ENCODE measurements around the gene WDFY3. TPM values are rescaled to one million over a fixed set of nuclear protein-coding genes. Genes with fewer than 3 reads are reported as not detected.

Gene WDFY3
- total RNA-seq, 1 experiment from 2014 or later = 42.7 TPM

- H3K27me3 Mint-ChIP-seq (ENCODE audit: insufficient read depth, unreplicated experiment) = no peaks in the 10 kb centered on the region
- ChIA-PET POLR2A (no interaction called here), CTCF (interaction anchor here (0.6 to 1.8 kb wide), 6 partner anchors 9 to 221 kb away, joined by 3 to 8 read pairs (median 3); no protein-coding TSS in a partner anchor)
- Histone ChIP-seq H3K4me1 (no peaks in the 10 kb centered on the region), H3K27me3 (replicated peaks; ENCODE audit: control insufficient read depth, insufficient read depth, low read length) (no peaks in the 10 kb centered on the region), H3K4me3 (ENCODE audit: low read depth, low read length) (no peak overlapping the region), H3K9me3 (no peaks in the 10 kb centered on the region), H3K36me3 (ENCODE audit: control insufficient read depth, insufficient read depth, low read length) (0 out of 2 replicates have a peak, but pooled peaks cover 2% of the 10 kb centered on the region)
- no peak overlapping the region for H3K27ac Mint-ChIP-seq (ENCODE audit: unreplicated experiment)
- TF ChIP-seq, protein P1, sequence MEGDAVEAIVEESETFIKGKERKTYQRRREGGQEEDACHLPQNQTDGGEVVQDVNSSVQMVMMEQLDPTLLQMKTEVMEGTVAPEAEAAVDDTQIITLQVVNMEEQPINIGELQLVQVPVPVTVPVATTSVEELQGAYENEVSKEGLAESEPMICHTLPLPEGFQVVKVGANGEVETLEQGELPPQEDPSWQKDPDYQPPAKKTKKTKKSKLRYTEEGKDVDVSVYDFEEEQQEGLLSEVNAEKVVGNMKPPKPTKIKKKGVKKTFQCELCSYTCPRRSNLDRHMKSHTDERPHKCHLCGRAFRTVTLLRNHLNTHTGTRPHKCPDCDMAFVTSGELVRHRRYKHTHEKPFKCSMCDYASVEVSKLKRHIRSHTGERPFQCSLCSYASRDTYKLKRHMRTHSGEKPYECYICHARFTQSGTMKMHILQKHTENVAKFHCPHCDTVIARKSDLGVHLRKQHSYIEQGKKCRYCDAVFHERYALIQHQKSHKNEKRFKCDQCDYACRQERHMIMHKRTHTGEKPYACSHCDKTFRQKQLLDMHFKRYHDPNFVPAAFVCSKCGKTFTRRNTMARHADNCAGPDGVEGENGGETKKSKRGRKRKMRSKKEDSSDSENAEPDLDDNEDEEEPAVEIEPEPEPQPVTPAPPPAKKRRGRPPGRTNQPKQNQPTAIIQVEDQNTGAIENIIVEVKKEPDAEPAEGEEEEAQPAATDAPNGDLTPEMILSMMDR (IDR thresholded peaks at IDR 0.05; ENCODE audit: insufficient read depth in 1 of 2, low read depth in 1 of 2, low read length in 1 of 2, severe bottlenecking in 1 of 2, unreplicated experiment in 1 of 2) = peak; percentile 50 to 55
- no peaks in the 10 kb centered on the region for H3K9me3 Mint-ChIP-seq (ENCODE audit: unreplicated experiment)
- H3K4me3 Mint-ChIP-seq (ENCODE audit: unreplicated experiment) = no peak overlapping the region
- no TSS peak for BruUV-seq (replicated peaks)
- peak in 1 of 2 experiments; percentile 41 for DNase-seq
- intact Hi-C loops (cut with micrococcal nuclease; ENCODE audit: unreplicated experiment) = loop anchor here (1.0 kb wide), 2 partner anchors 217 to 221 kb away; no protein-coding TSS in a partner anchor
- peaks cover 32% of the 10 kb centered on the region for H3K36me3 Mint-ChIP-seq (ENCODE audit: insufficient read depth, unreplicated experiment)
- no peaks in the 10 kb centered on the region for H3K4me1 Mint-ChIP-seq (ENCODE audit: low read depth, unreplicated experiment)
Observed at GRCh38 chr4:84750260-84750959, 216.1 kb downstream of the WDFY3 start.

DNA sequence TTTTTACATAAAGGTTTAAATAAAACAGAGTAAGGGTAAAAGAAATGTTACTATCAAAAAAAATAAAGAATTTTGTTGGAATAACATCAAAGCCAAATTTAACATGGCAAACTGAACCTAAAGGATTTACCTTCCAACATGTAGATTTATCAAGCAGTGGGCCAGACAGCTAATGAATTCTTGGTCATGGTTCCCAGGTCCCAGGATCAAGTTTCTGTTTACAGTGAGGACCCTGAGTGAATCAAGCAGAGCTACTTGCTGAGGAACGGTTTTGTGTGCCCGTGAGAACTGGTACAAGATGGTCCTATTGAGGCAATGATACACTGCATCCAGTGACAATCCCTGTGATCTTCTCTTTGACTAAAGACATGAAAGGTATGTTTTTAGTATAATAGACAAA is 226.4 kb downstream of the WDFY3 start:
- no TSS peak for BruUV-seq (replicated peaks)
- H3K9me3 Mint-ChIP-seq (ENCODE audit: unreplicated experiment) = no peaks in the 10 kb centered on the region
- H3K36me3 Mint-ChIP-seq (ENCODE audit: insufficient read depth, unreplicated experiment) = peaks cover 37% of the 10 kb centered on the region
- Histone ChIP-seq H3K27me3 (replicated peaks; ENCODE audit: control insufficient read depth, insufficient read depth, low read length) (no peaks in the 10 kb centered on the region), H3K4me3 (ENCODE audit: low read depth, low read length) (no peak overlapping the region), H3K9me3 (no peaks in the 10 kb centered on the region), H3K4me1 (no peaks in the 10 kb centered on the region), H3K36me3 (ENCODE audit: control insufficient read depth, insufficient read depth, low read length) (no peaks in the 10 kb centered on the region)
- intact Hi-C loops (cut with micrococcal nuclease; ENCODE audit: unreplicated experiment) = no loop called here
- no peak overlapping the region for H3K4me3 Mint-ChIP-seq (ENCODE audit: unreplicated experiment)
- POLR2A ChIA-PET = no interaction called here
- TF ChIP-seq, protein P1 (IDR thresholded peaks at IDR 0.05; ENCODE audit: insufficient read depth in 1 of 2, low read depth in 1 of 2, low read length in 1 of 2, severe bottlenecking in 1 of 2, unreplicated experiment in 1 of 2) = no peak
- H3K27ac Mint-ChIP-seq (ENCODE audit: unreplicated experiment) = no peak overlapping the region
- H3K4me1 Mint-ChIP-seq (ENCODE audit: low read depth, unreplicated experiment) = no peaks in the 10 kb centered on the region
- no peaks in the 10 kb centered on the region for H3K27me3 Mint-ChIP-seq (ENCODE audit: insufficient read depth, unreplicated experiment)
- no peak for DNase-seq
- CTCF ChIA-PET = no interaction called here

DNA sequence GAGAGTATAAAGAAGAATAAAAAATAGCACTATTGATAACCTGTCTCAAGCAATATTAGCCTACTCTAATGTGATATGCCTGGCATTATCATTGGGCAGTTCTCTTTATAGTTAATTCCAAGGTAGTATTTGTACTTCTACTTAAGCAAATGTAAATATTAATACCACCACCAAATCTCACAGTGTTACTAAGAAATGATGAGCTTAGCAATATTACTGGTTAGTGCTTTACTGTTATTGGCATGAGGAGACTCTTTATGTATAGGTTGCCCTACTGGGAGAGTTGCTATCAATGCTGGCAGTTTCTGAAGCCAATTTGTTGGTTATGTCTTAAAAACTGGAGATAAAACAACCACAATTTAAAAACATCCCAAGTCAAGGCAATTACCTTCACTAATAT is 227.9 kb downstream of the WDFY3 start:
- no peak for DNase-seq
- Mint-ChIP-seq H3K4me3 (ENCODE audit: unreplicated experiment) (no peak overlapping the region), H3K27me3 (ENCODE audit: insufficient read depth, unreplicated experiment) (no peaks in the 10 kb centered on the region), H3K27ac (ENCODE audit: unreplicated experiment) (no peak overlapping the region), H3K4me1 (ENCODE audit: low read depth, unreplicated experiment) (no peaks in the 10 kb centered on the region), H3K9me3 (ENCODE audit: unreplicated experiment) (no peaks in the 10 kb centered on the region), H3K36me3 (ENCODE audit: insufficient read depth, unreplicated experiment) (peaks cover 36% of the 10 kb centered on the region)
- intact Hi-C loops (cut with micrococcal nuclease; ENCODE audit: unreplicated experiment) = no loop called here
- no TSS peak for BruUV-seq (replicated peaks)
- CTCF ChIA-PET = no interaction called here
- Histone ChIP-seq H3K27me3 (replicated peaks; ENCODE audit: control insufficient read depth, insufficient read depth, low read length) (no peaks in the 10 kb centered on the region), H3K4me1 (no peaks in the 10 kb centered on the region), H3K9me3 (no peaks in the 10 kb centered on the region), H3K4me3 (ENCODE audit: low read depth, low read length) (no peak overlapping the region), H3K36me3 (ENCODE audit: control insufficient read depth, insufficient read depth, low read length) (no peaks in the 10 kb centered on the region)
- TF ChIP-seq, protein P1 (IDR thresholded peaks at IDR 0.05; ENCODE audit: insufficient read depth in 1 of 2, low read depth in 1 of 2, low read length in 1 of 2, severe bottlenecking in 1 of 2, unreplicated experiment in 1 of 2) = no peak
- POLR2A ChIA-PET = no interaction called here
